ENCODE results near the gene GSTT4. TPM values are rescaled to one million over a fixed set of nuclear protein-coding genes. Genes with fewer than 3 reads are reported as not detected.
"Not testable (repeated sequence)": the region's sequence is repeated elsewhere in the genome, so short reads cannot be mapped to it uniquely, and the experiment has no call there.

Gene GSTT4
- total RNA-seq, 4 donors from 2014 or later: not detected

GRCh38 chr22:23989583-23990244 lies 15.5 kb downstream of the GSTT4 start:
- H3K27ac ChIP-seq; H3K4me1 ChIP-seq; DNase-seq; H3K27me3 ChIP-seq; H3K36me3 ChIP-seq; H3K4me3 ChIP-seq; H3K9me3 ChIP-seq; intact Hi-C loops (cut with DNase I; ENCODE audit: low total_unique reads): not testable (repeated sequence)

- H3K9me3 ChIP-seq; H3K27me3 ChIP-seq; H3K27ac ChIP-seq; intact Hi-C loops (cut with DNase I; ENCODE audit: low total_unique reads); H3K4me1 ChIP-seq; H3K36me3 ChIP-seq; DNase-seq; H3K4me3 ChIP-seq: not testable (repeated sequence)
Measured at GRCh38 chr22:23986538-23987178, 18.6 kb downstream of the GSTT4 start.

- H3K36me3 ChIP-seq; H3K27me3 ChIP-seq; DNase-seq; intact Hi-C loops (cut with DNase I; ENCODE audit: low total_unique reads); H3K4me1 ChIP-seq; H3K9me3 ChIP-seq; H3K4me3 ChIP-seq; H3K27ac ChIP-seq: not testable (repeated sequence)
Measured at GRCh38 chr22:23986089-23986488, 19.2 kb downstream of the GSTT4 start.

GRCh38 chr22:23984430-23984829 lies 20.8 kb downstream of the GSTT4 start:
- H3K9me3 ChIP-seq: no peaks in the 10 kb centered on the region
- TF ChIP-seq POLR2A (IDR thresholded peaks at IDR 0.05): no peak
- TF ChIP-seq CTCF (IDR thresholded peaks at IDR 0.05): peak in 2 of 4 experiments; percentile 38 to 41
- H3K36me3 ChIP-seq: no peaks in the 10 kb centered on the region
- no peaks in the 10 kb centered on the region for H3K4me1 ChIP-seq
- no peak overlapping the region for H3K4me3 ChIP-seq
- no peak overlapping the region for H3K27ac ChIP-seq
- DNase-seq: no peak
- intact Hi-C loops (cut with DNase I; ENCODE audit: low total_unique reads): no loop called here
- no peaks in the 10 kb centered on the region for H3K27me3 ChIP-seq

- intact Hi-C loops (cut with DNase I; ENCODE audit: low total_unique reads); H3K9me3 ChIP-seq; H3K36me3 ChIP-seq; DNase-seq; H3K4me1 ChIP-seq; H3K27me3 ChIP-seq; H3K27ac ChIP-seq; H3K4me3 ChIP-seq: not testable (repeated sequence)
Measured at GRCh38 chr22:23980567-23980966, 24.7 kb downstream of the GSTT4 start.

- H3K9me3 ChIP-seq; H3K27ac ChIP-seq; H3K4me3 ChIP-seq; intact Hi-C loops (cut with DNase I; ENCODE audit: low total_unique reads); H3K36me3 ChIP-seq; H3K27me3 ChIP-seq; DNase-seq; H3K4me1 ChIP-seq: not testable (repeated sequence)
Measured at GRCh38 chr22:23979557-23980240, 25.6 kb downstream of the GSTT4 start, which contains the start of gene GSTT2. Gene GSTT2, plus strand, starts transcription at chr22:23980134.

- H3K27ac ChIP-seq; H3K9me3 ChIP-seq; H3K36me3 ChIP-seq; H3K4me1 ChIP-seq; intact Hi-C loops (cut with DNase I; ENCODE audit: low total_unique reads); DNase-seq; H3K27me3 ChIP-seq; H3K4me3 ChIP-seq: not testable (repeated sequence)
Measured at GRCh38 chr22:23977304-23977703, 27.9 kb downstream of the GSTT4 start.

- H3K27ac ChIP-seq, H3K4me3 ChIP-seq, H3K36me3 ChIP-seq, H3K27me3 ChIP-seq, DNase-seq, H3K4me1 ChIP-seq, H3K9me3 ChIP-seq: not testable (repeated sequence)
- intact Hi-C loops (cut with DNase I; ENCODE audit: low total_unique reads): loop anchor here (5.0 kb wide), 1 partner anchor 48 kb away; no protein-coding TSS in a partner anchor
Measured at GRCh38 chr22:23974836-23975352, 30.4 kb downstream of the GSTT4 start.

GRCh38 chr22:23974345-23974744 lies 30.9 kb downstream of the GSTT4 start, which contains the start of gene DDT:
Gene DDT, minus strand, starts transcription at chr22:23974441. Its CDS starts 27 bp downstream, at chr22:23974414.
- not testable (repeated sequence) for DNase-seq, H3K9me3 ChIP-seq, H3K4me3 ChIP-seq, H3K4me1 ChIP-seq, H3K36me3 ChIP-seq, H3K27me3 ChIP-seq, H3K27ac ChIP-seq
- intact Hi-C loops (cut with DNase I; ENCODE audit: low total_unique reads): loop anchor here (5.0 kb wide), 1 partner anchor 47 kb away; no protein-coding TSS in a partner anchor

- DNase-seq, H3K4me1 ChIP-seq, H3K27ac ChIP-seq, H3K4me3 ChIP-seq, H3K9me3 ChIP-seq, H3K36me3 ChIP-seq, H3K27me3 ChIP-seq: not testable (repeated sequence)
- intact Hi-C loops (cut with DNase I; ENCODE audit: low total_unique reads): loop anchor here (5.0 kb wide), 1 partner anchor 45 kb away; no protein-coding TSS in a partner anchor
Measured at GRCh38 chr22:23971927-23972326, 33.3 kb downstream of the GSTT4 start.

Data from uterus (tissue), 4 donors.